IMR-90 (cell line): ENCODE data around the gene INA. TPM values are rescaled to one million over a fixed set of nuclear protein-coding genes. Genes with fewer than 3 reads are reported as not detected.
A peak's percentile ranks its signal among the peaks of the same experiment; 100 is the strongest.

ENCODE experiments used
- ATAC-seq: fragments of 200-7000 bp; cut with Tn5 transposase; 2 replicates; pipeline ENCODE4 v1.9.1; 2020; ENCODE audit warnings: low read depth, mild to moderate bottlenecking, moderate library complexity
- BruUV-seq: library from RNA; stranded (reverse); fragments of 400-500 nt; replicated peaks from 2 replicates; lab custom pipeline; 2021; lab: Mats Ljungman, UMichigan
- CTCF ChIA-PET: fragments of 300-600 bp; formaldehyde crosslinking; extraction: SDS; loops from one replicate; lab custom pipeline; 2021; ENCODE audit warnings: antibody characterized with exemption; lab: Yijun Ruan, JAX
- POLR2A ChIA-PET: fragments of 300-600 bp; sonication (Branson Sonifier 250); formaldehyde crosslinking; loops from one replicate; lab custom pipeline; 2022; ENCODE audit warnings: antibody characterized with exemption; ENCODE audit not compliant: unreplicated experiment; lab: Charles Lee
- DNase-seq: peaks from one replicate; pipeline ENCODE4 v3.0.0; 2013
- H2AFZ ChIP-seq: replicated peaks from 2 replicates; pipeline ENCODE3; 2013; ENCODE audit warnings: low read length, mild to moderate bottlenecking; ENCODE audit not compliant: poor library complexity
- H2AK5ac ChIP-seq: 2 replicates; pipeline ENCODE4 v1.6.1; 2013; ENCODE audit warnings: low read depth, low read length, inconsistent platforms
- H2AK9ac ChIP-seq: replicated peaks from 2 replicates; pipeline ENCODE3; 2013; ENCODE audit warnings: mild to moderate bottlenecking, low read depth, low read length, moderate library complexity; ENCODE audit not compliant: poor library complexity
- H2BK120ac ChIP-seq: 2 replicates; pipeline ENCODE4 v1.6.1; 2013; ENCODE audit warnings: low read depth, low read length, inconsistent platforms
- H2BK15ac ChIP-seq: 3 replicates; pipeline ENCODE4 v1.6.1; 2013; ENCODE audit warnings: low read depth, low read length, inconsistent platforms
- H2BK20ac ChIP-seq: 2 replicates; pipeline ENCODE4 v1.6.1; 2013; ENCODE audit warnings: low read depth, mild to moderate bottlenecking, inconsistent platforms, low read length, moderate library complexity
- H2BK5ac ChIP-seq: 2 replicates; pipeline ENCODE4 v1.6.1; 2013; ENCODE audit warnings: mild to moderate bottlenecking, low read depth, low read length, inconsistent platforms; ENCODE audit not compliant: poor library complexity, severe bottlenecking
- H3K14ac ChIP-seq: replicated peaks from 2 replicates; pipeline ENCODE4 v1.6.1; 2013; ENCODE audit warnings: low read depth, low read length, inconsistent platforms
- H3K18ac ChIP-seq: 2 replicates; pipeline ENCODE4 v1.6.1; 2013; ENCODE audit warnings: low read depth, low read length, control low read depth
- H3K23ac ChIP-seq: 2 replicates; pipeline ENCODE4 v1.6.1; 2013; ENCODE audit warnings: low read depth, low read length, inconsistent platforms
- H3K27ac ChIP-seq: 2 replicates; pipeline ENCODE4 v1.5.1; 2013; ENCODE audit warnings: mild to moderate bottlenecking, control low read depth, low read length; ENCODE audit not compliant: insufficient read depth
- H3K27me3 ChIP-seq: 2 replicates; pipeline ENCODE4 v1.6.1; 2013; ENCODE audit warnings: low read length; ENCODE audit not compliant: control insufficient read depth, insufficient read depth
- H3K36me3 ChIP-seq: 2 replicates; pipeline ENCODE4 v1.6.1; 2013; ENCODE audit warnings: low read length, mixed read lengths; ENCODE audit not compliant: control insufficient read depth, insufficient read depth
- H3K4ac ChIP-seq: 2 replicates; pipeline ENCODE4 v1.6.1; 2013; ENCODE audit warnings: low read depth, low read length, inconsistent platforms
- H3K4me1 ChIP-seq: 2 replicates; pipeline ENCODE4 v1.6.1; 2013; ENCODE audit warnings: low read length, mixed read lengths; ENCODE audit not compliant: control insufficient read depth, insufficient read depth
- H3K4me2 ChIP-seq: 2 replicates; pipeline ENCODE4 v1.6.1; 2013; ENCODE audit warnings: low read depth, mild to moderate bottlenecking, control low read depth, low read length, moderate library complexity
- H3K4me3 ChIP-seq: 2 replicates; pipeline ENCODE4 v1.5.1; 2013; ENCODE audit warnings: low read depth, mild to moderate bottlenecking, control low read depth, low read length, moderate library complexity; ENCODE audit not compliant: insufficient read depth
- H3K56ac ChIP-seq: 2 replicates; pipeline ENCODE4 v1.6.1; 2013; ENCODE audit warnings: low read length, inconsistent platforms; ENCODE audit not compliant: insufficient read depth; ENCODE audit errors: extremely low read depth
- H3K79me1 ChIP-seq, 2 experiments: 2 replicates each; pipeline ENCODE4 v1.6.1; 2013; ENCODE audit warnings: low read length in 2 of 2, inconsistent platforms in 1 of 2, low read depth in 1 of 2
- H3K9ac ChIP-seq: 2 replicates; pipeline ENCODE4 v1.6.1; 2013; ENCODE audit warnings: low read depth, low read length, control low read depth
- H3K9me1 ChIP-seq: 2 replicates; pipeline ENCODE4 v1.6.1; 2013; ENCODE audit warnings: low read length, inconsistent platforms; ENCODE audit not compliant: insufficient read depth
- H3K9me3 ChIP-seq: 2 replicates; pipeline ENCODE4 v1.6.1; 2013; ENCODE audit warnings: low read length; ENCODE audit not compliant: control insufficient read depth, insufficient read depth
- H4K20me1 ChIP-seq: 2 replicates; pipeline ENCODE4 v1.6.1; 2013; ENCODE audit warnings: low read length, inconsistent platforms; ENCODE audit not compliant: insufficient read depth
- H4K5ac ChIP-seq: 2 replicates; pipeline ENCODE4 v1.6.1; 2013; ENCODE audit warnings: mild to moderate bottlenecking, low read depth, low read length, control low read depth
- H4K8ac ChIP-seq, 2 experiments: 2 replicates each; pipeline ENCODE4 v1.6.1; 2013; ENCODE audit warnings: low read depth in 2 of 2, low read length in 2 of 2, control low read depth in 1 of 2, inconsistent platforms in 1 of 2
- H4K91ac ChIP-seq: 2 replicates; pipeline ENCODE4 v1.6.1; 2013; ENCODE audit warnings: low read depth, low read length, inconsistent platforms; ENCODE audit not compliant: insufficient read depth
- BHLHE40 ChIP-seq: fragments of 150-350 bp; IDR thresholded peaks from 2 replicates; pipeline ENCODE4 v1.6.1; 2016; ENCODE audit warnings: mild to moderate bottlenecking, low read depth, low read length
- CEBPB ChIP-seq: IDR thresholded peaks from 2 replicates; pipeline ENCODE4 v1.6.1; 2012; ENCODE audit warnings: low read depth, low read length, improper control_type of control experiment
- RAD21 ChIP-seq: IDR thresholded peaks from 2 replicates; pipeline ENCODE4 v1.6.1; 2012; ENCODE audit warnings: low read length, improper control_type of control experiment
- SMC3 ChIP-seq: fragments of 150-350 bp; IDR thresholded peaks from 2 replicates; pipeline ENCODE4 v1.6.1; 2016; ENCODE audit warnings: low read depth, mild to moderate bottlenecking, antibody characterized with exemption, low read length, moderate library complexity
- WGBS, 2 experiments: methylation state at CpG; one replicate each; pipeline versions ENCODE4 v1.1.5 to v1.1.7; 2013; ENCODE audit warnings: missing lambda C conversion rate in 2 of 2; ENCODE audit not compliant: insufficient read length in 1 of 2; ENCODE audit errors: extremely low coverage in 2 of 2; 5-methylcytosine and 5-hydroxymethylcytosine counted together
- dilution Hi-C: fragments of 300-500 bp; cut with HindIII; formaldehyde crosslinking; loops from one replicate; pipeline ENCODE4 v1.14.3; 2018; ENCODE audit warnings: low sequenced_read_pairs; ENCODE audit not compliant: unreplicated experiment
- in situ Hi-C: fragments of 300-500 bp; cut with MboI; formaldehyde crosslinking; loops from 3 replicates; pipeline ENCODE4 v1.14.3; 2019; ENCODE audit warnings: low sequenced_read_pairs, inconsistent platforms, mixed read lengths
- intact Hi-C: fragments of 100-400 bp; cut with micrococcal nuclease; formaldehyde crosslinking; loops from 2 replicates; pipeline ENCODE4 v1.10.0; 2022
- polyA plus RNA-seq, 3 experiments: library from polyadenylated mRNA; depleted of rRNA; stranded (reverse); fragments of >200 nt; gene quantifications; 2 replicates each; pipeline ENCODE4 v1.2.3, GENCODE V29; 2012; ENCODE audit warnings: low replicate concordance in 1 of 3
- total RNA-seq: library from RNA; depleted of rRNA; stranded (reverse); fragments of >200 nt; gene quantifications from 2 replicates; pipeline ENCODE4 v1.2.3, GENCODE V29; 2012
- TF ChIP-seq, protein P1 (sequence below): fragments of 150-350 bp; IDR thresholded peaks from 2 replicates; pipeline ENCODE4 v1.6.1; 2016; ENCODE audit warnings: low read depth, mild to moderate bottlenecking, low read length, moderate library complexity, borderline replicate concordance
- TF ChIP-seq, protein P2 (sequence below): conservative IDR thresholded peaks from 2 replicates; pipeline ENCODE4 v1.5.1; 2012; ENCODE audit warnings: mild to moderate bottlenecking, low read depth, low read length, improper control_type of control experiment

The INA gene
- total and polyA plus RNA-seq, 2 of the 4 experiments (the other 2 are of a cell fraction): 4.5 to 7.5 TPM

DNA sequence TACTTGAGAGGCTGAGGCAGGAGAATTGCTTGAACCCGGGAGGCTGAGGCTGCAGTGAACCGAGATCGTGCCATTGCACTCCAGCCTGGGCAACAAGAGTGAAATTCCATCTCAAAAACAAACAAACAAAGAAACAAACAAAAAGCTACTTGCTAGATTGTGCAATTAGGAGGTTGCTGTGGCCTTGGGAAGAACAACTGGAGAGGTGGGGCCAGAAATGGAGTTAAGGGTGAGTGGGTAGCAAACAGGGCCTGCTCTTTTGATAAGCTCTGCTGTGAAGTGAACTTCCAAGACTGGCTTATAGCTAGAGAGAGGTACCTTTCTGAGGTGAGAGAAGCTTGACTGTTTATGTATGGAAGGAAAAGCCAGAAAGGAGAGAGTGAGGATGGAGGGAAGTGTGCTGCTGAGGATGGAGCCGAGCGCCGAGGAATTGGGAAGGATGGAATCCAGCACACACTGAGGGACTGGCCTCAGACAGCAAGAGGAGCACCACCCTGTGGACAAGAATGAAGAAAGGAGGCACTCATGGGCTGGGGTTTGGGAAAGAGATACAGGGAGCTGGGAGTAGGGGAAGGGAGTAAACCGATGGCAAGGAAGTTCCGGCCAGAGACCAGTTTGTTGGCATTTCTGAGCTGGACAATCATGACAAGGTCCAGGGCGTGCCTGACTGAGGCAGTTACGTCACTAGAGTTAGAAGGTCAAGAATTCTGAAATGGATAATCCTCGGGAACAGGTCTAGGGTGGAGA, 38.3 kb upstream of the INA start:
- Histone ChIP-seq H2BK15ac (peak overlapping the region; percentile 4; the same call in 2 of the 3 replicates), H2AFZ (peak overlapping the region; percentile 80), H4K91ac (peak overlapping the region; percentile 67), H3K23ac (peak overlapping the region; percentile 59; the same call in 1 of the 2 replicates), H3K9me3 (no peaks in the 10 kb centered on the region), H3K14ac (peak overlapping the region; percentile 38; the same call in 1 of the 2 replicates), H2AK9ac (peak overlapping the region; percentile 31), H3K27me3 (no peaks in the 10 kb centered on the region), H3K27ac (no peak overlapping the region), H2BK20ac (peak overlapping the region; percentile 82), H3K9me1 (peaks cover 14% of the 10 kb centered on the region), H3K36me3 (no peaks in the 10 kb centered on the region), H3K9ac (no peak overlapping the region), H4K20me1 (no peaks in the 10 kb centered on the region), H3K4me2 (no peak overlapping the region), H3K4me3 (no peak overlapping the region), H2BK5ac (peak overlapping the region; percentile 6), H3K4ac (peak overlapping the region; percentile 66), H4K8ac (peak overlapping the region in 1 of 2 experiments; percentile 76; a peak in 2 of 4 replicates), H4K5ac (peak overlapping the region; percentile 40; the same call in 1 of the 2 replicates), H2AK5ac (peak overlapping the region; percentile 89; the same call in 1 of the 2 replicates), H3K79me1 (peaks cover 0 to 9% of the 10 kb centered on the region in 2 experiments; a peak in 1 of 4 replicates), H3K4me1 (peaks cover 10% of the 10 kb centered on the region), H2BK120ac (peak overlapping the region; percentile 73), H3K56ac (no peak overlapping the region; the same call in 1 of the 2 replicates), H3K18ac (peak overlapping the region; percentile 48; the same call in 1 of the 2 replicates)
- POLR2A ChIA-PET: interaction anchor here (0.6 to 0.7 kb wide), 3 partner anchors 46 to 321 kb away, joined by 3 to 10 read pairs (median 3); partner anchors contain the start of gene NT5C2
- CTCF ChIA-PET: interaction anchor here (0.6 to 1.6 kb wide), 15 partner anchors 9 to 328 kb away, joined by 3 to 10 read pairs (median 4); partner anchors contain the start of gene CNNM2
- WGBS, 2 experiments: 59% methylated on average over 6 of the region's 11 CpGs; no CpG with 5 or more reads in 1 of the 2 experiments
- TF ChIP-seq, protein P1, sequence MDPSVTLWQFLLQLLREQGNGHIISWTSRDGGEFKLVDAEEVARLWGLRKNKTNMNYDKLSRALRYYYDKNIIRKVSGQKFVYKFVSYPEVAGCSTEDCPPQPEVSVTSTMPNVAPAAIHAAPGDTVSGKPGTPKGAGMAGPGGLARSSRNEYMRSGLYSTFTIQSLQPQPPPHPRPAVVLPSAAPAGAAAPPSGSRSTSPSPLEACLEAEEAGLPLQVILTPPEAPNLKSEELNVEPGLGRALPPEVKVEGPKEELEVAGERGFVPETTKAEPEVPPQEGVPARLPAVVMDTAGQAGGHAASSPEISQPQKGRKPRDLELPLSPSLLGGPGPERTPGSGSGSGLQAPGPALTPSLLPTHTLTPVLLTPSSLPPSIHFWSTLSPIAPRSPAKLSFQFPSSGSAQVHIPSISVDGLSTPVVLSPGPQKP: no peak
- TF ChIP-seq, protein P2, sequence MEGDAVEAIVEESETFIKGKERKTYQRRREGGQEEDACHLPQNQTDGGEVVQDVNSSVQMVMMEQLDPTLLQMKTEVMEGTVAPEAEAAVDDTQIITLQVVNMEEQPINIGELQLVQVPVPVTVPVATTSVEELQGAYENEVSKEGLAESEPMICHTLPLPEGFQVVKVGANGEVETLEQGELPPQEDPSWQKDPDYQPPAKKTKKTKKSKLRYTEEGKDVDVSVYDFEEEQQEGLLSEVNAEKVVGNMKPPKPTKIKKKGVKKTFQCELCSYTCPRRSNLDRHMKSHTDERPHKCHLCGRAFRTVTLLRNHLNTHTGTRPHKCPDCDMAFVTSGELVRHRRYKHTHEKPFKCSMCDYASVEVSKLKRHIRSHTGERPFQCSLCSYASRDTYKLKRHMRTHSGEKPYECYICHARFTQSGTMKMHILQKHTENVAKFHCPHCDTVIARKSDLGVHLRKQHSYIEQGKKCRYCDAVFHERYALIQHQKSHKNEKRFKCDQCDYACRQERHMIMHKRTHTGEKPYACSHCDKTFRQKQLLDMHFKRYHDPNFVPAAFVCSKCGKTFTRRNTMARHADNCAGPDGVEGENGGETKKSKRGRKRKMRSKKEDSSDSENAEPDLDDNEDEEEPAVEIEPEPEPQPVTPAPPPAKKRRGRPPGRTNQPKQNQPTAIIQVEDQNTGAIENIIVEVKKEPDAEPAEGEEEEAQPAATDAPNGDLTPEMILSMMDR: peak; percentile 58
- peak; percentile 55 for TF ChIP-seq SMC3
- TF ChIP-seq RAD21: peak; percentile 64
- TF ChIP-seq CEBPB: no peak
- TF ChIP-seq BHLHE40: no peak
- BruUV-seq: no TSS peak
- DNase-seq (peak; percentile 61), ATAC-seq (peak; percentile 86)
- intact Hi-C loops: no loop called here
- in situ Hi-C loops: no loop called here
- dilution Hi-C loops: no loop called here
